Nephron (organoid): ENCODE results near the gene KRT24.

Experiments used
- H3K27ac Mint-ChIP-seq, 3 experiments: 2 replicates each; pipeline ENCODE4 v1.8.0; 2020; ENCODE audit warnings: mixed read lengths in 3 of 3, mild to moderate bottlenecking in 2 of 3, moderate library complexity in 1 of 3
- H3K27me3 Mint-ChIP-seq: 2 replicates; pipeline ENCODE4 v1.8.0; 2021; ENCODE audit warnings: low read depth, mild to moderate bottlenecking, moderate library complexity, mixed read lengths
- H3K36me3 Mint-ChIP-seq: 2 replicates; pipeline ENCODE4 v1.8.0; 2020; ENCODE audit warnings: low read depth, mixed read lengths
- H3K4me1 Mint-ChIP-seq: 2 replicates; pipeline ENCODE4 v1.8.0; 2020; ENCODE audit warnings: mixed read lengths
- H3K4me3 Mint-ChIP-seq, 3 experiments: 2 replicates each; pipeline ENCODE4 v1.8.0; 2020; ENCODE audit warnings: mild to moderate bottlenecking in 3 of 3, mixed read lengths in 3 of 3, moderate library complexity in 2 of 3
- H3K9me3 Mint-ChIP-seq: 2 replicates; pipeline ENCODE4 v1.8.0; 2020; ENCODE audit warnings: mixed read lengths
- CTCF ChIP-seq, 3 experiments: fragments of 200-600 bp; sonication (generic); IDR thresholded peaks; one replicate each; pipeline ENCODE4 v1.5.0; 2021; ENCODE audit warnings: antibody characterized with exemption in 3 of 3; ENCODE audit not compliant: unreplicated experiment in 3 of 3

The KRT24 gene

GRCh38 chr17:40675905-40676304 is 27.6 kb downstream of the KRT24 start:
- no peak overlapping the region for H3K27ac Mint-ChIP-seq
- H3K4me3 Mint-ChIP-seq: no peak overlapping the region
- H3K36me3 Mint-ChIP-seq: no peaks in the 10 kb centered on the region
- no peak for TF ChIP-seq CTCF (IDR thresholded peaks at IDR 0.05; ENCODE audit: unreplicated experiment in 3 of 3)
- no peaks in the 10 kb centered on the region for H3K4me1 Mint-ChIP-seq
- peaks cover 30% of the 10 kb centered on the region for H3K27me3 Mint-ChIP-seq
- no peaks in the 10 kb centered on the region for H3K9me3 Mint-ChIP-seq

- Mint-ChIP-seq H3K9me3 (no peaks in the 10 kb centered on the region), H3K4me3 (no peak overlapping the region), H3K27ac (no peak overlapping the region), H3K36me3 (no peaks in the 10 kb centered on the region), H3K4me1 (no peaks in the 10 kb centered on the region), H3K27me3 (peaks cover 34% of the 10 kb centered on the region)
- no peak for TF ChIP-seq CTCF (IDR thresholded peaks at IDR 0.05; ENCODE audit: unreplicated experiment in 3 of 3)
Observed at GRCh38 chr17:40672654-40673053, 30.9 kb downstream of the KRT24 start.

GRCh38 chr17:40671282-40671681 is 32.3 kb downstream of the KRT24 start:
- no peak for TF ChIP-seq CTCF (IDR thresholded peaks at IDR 0.05; ENCODE audit: unreplicated experiment in 3 of 3)
- H3K27ac Mint-ChIP-seq: no peak overlapping the region
- H3K9me3 Mint-ChIP-seq: no peaks in the 10 kb centered on the region
- H3K4me3 Mint-ChIP-seq: no peak overlapping the region
- H3K27me3 Mint-ChIP-seq: peaks cover 29% of the 10 kb centered on the region
- H3K4me1 Mint-ChIP-seq: no peaks in the 10 kb centered on the region
- no peaks in the 10 kb centered on the region for H3K36me3 Mint-ChIP-seq

- H3K36me3 Mint-ChIP-seq: no peaks in the 10 kb centered on the region
- H3K27ac Mint-ChIP-seq: peak overlapping the region in 1 of 3 experiments; percentile 60
- no peaks in the 10 kb centered on the region for H3K9me3 Mint-ChIP-seq
- no peak for TF ChIP-seq CTCF (IDR thresholded peaks at IDR 0.05; ENCODE audit: unreplicated experiment in 3 of 3)
- peaks cover 6% of the 10 kb centered on the region for H3K4me1 Mint-ChIP-seq
- H3K27me3 Mint-ChIP-seq: peaks cover 35% of the 10 kb centered on the region
- peak overlapping the region in 2 of 3 experiments; percentile 37 to 41 for H3K4me3 Mint-ChIP-seq
Observed at GRCh38 chr17:40666331-40666730, 37.2 kb downstream of the KRT24 start.

GRCh38 chr17:40664582-40665333 is 38.8 kb downstream of the KRT24 start, which contains the start of gene KRT222:
TSS of gene KRT222 (minus strand) at chr17:40665177. CDS start at chr17:40665099, 78 bp downstream.
- Mint-ChIP-seq H3K4me3 (peak within 1 kb of the TSS; percentile 68 to 85 (median 80)), H3K27ac (peak within 1 kb of the TSS in 1 of 3 experiments; percentile 60), H3K36me3 (no peaks in the 10 kb centered on the region), H3K9me3 (no peaks in the 10 kb centered on the region), H3K4me1 (peaks cover 6% of the 10 kb centered on the region), H3K27me3 (peaks cover 35% of the 10 kb centered on the region)
- TF ChIP-seq CTCF (IDR thresholded peaks at IDR 0.05; ENCODE audit: unreplicated experiment in 3 of 3): no peak

- Mint-ChIP-seq H3K27me3 (peaks cover 29% of the 10 kb centered on the region), H3K27ac (no peak overlapping the region), H3K36me3 (no peaks in the 10 kb centered on the region), H3K4me3 (no peak overlapping the region), H3K4me1 (peaks cover 6% of the 10 kb centered on the region), H3K9me3 (no peaks in the 10 kb centered on the region)
- TF ChIP-seq CTCF (IDR thresholded peaks at IDR 0.05; ENCODE audit: unreplicated experiment in 3 of 3): no peak
Observed at GRCh38 chr17:40663252-40663651, 40.3 kb downstream of the KRT24 start.
